ENCODE data around the gene RELT.

- TF ChIP-seq CTCF (conservative IDR thresholded peaks at IDR 0.05; ENCODE audit: low read depth in 2 of 2) (no peak), CREB1 (CRISPR knock-in tag; IDR thresholded peaks at IDR 0.05; ENCODE audit: low read depth) (no peak), ZNF114 (CRISPR knock-in tag; IDR thresholded peaks at IDR 0.05) (no peak), POLR2AphosphoS5 (IDR thresholded peaks at IDR 0.05; ENCODE audit: low read depth) (no peak), EZH2phosphoT487 (IDR thresholded peaks at IDR 0.05; ENCODE audit: unreplicated experiment) (no peak), EZH2 (IDR thresholded peaks at IDR 0.05; ENCODE audit: low read depth, unreplicated experiment) (no peak), JUNB (IDR thresholded peaks at IDR 0.05; ENCODE audit: unreplicated experiment) (no peak), ETS1 (IDR thresholded peaks at IDR 0.05) (no peak)
- TF ChIP-seq, protein P1, sequence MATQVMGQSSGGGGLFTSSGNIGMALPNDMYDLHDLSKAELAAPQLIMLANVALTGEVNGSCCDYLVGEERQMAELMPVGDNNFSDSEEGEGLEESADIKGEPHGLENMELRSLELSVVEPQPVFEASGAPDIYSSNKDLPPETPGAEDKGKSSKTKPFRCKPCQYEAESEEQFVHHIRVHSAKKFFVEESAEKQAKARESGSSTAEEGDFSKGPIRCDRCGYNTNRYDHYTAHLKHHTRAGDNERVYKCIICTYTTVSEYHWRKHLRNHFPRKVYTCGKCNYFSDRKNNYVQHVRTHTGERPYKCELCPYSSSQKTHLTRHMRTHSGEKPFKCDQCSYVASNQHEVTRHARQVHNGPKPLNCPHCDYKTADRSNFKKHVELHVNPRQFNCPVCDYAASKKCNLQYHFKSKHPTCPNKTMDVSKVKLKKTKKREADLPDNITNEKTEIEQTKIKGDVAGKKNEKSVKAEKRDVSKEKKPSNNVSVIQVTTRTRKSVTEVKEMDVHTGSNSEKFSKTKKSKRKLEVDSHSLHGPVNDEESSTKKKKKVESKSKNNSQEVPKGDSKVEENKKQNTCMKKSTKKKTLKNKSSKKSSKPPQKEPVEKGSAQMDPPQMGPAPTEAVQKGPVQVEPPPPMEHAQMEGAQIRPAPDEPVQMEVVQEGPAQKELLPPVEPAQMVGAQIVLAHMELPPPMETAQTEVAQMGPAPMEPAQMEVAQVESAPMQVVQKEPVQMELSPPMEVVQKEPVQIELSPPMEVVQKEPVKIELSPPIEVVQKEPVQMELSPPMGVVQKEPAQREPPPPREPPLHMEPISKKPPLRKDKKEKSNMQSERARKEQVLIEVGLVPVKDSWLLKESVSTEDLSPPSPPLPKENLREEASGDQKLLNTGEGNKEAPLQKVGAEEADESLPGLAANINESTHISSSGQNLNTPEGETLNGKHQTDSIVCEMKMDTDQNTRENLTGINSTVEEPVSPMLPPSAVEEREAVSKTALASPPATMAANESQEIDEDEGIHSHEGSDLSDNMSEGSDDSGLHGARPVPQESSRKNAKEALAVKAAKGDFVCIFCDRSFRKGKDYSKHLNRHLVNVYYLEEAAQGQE (IDR thresholded peaks at IDR 0.05; ENCODE audit: unreplicated experiment), result no peak
Measured at GRCh38 chr11:73391665-73392064, 15.5 kb downstream of the RELT start.

Data from GM23338 (cell line).